ENCODE measurements around the gene DLK1. TPM values are rescaled to one million over a fixed set of nuclear protein-coding genes. Genes with fewer than 3 reads are reported as not detected.

DLK1 gene
- total RNA-seq, 2 donors from 2014 or later: 26.2 to 33.0 TPM

- no peak for DNase-seq
- H3K27ac ChIP-seq: no peak overlapping the region
- H3K9me3 ChIP-seq: no peaks in the 10 kb centered on the region
- intact Hi-C loops (cut with DNase I): no loop called here
- no peaks in the 10 kb centered on the region for H3K36me3 ChIP-seq (replicated peaks in 1 of 2; ENCODE audit: insufficient read depth in 1 of 2, low read depth in 2 of 2)
- no peaks in the 10 kb centered on the region for H3K27me3 ChIP-seq
- 76% methylated on average over 14 to 16 of the region's 16 CpGs for WGBS, 2 donors
- no peaks in the 10 kb centered on the region for H3K4me1 ChIP-seq
- ATAC-seq: no peak
- TF ChIP-seq CTCF (IDR thresholded peaks at IDR 0.05): no peak
- TF ChIP-seq POLR2A (IDR thresholded peaks at IDR 0.05): no peak
- H3K4me3 ChIP-seq: no peak overlapping the region
Measured at GRCh38 chr14:100698666-100699448, 27.8 kb upstream of the DLK1 start.

- 56 to 73% methylated on average over 6 of the region's 6 CpGs for WGBS, 2 donors
- intact Hi-C loops (cut with DNase I): no loop called here
- no peaks in the 10 kb centered on the region for H3K27me3 ChIP-seq
- TF ChIP-seq CTCF (IDR thresholded peaks at IDR 0.05) (no peak), POLR2A (IDR thresholded peaks at IDR 0.05) (no peak)
- no peak overlapping the region for H3K4me3 ChIP-seq
- H3K27ac ChIP-seq: no peak overlapping the region
- H3K36me3 ChIP-seq (replicated peaks in 1 of 2; ENCODE audit: insufficient read depth in 1 of 2, low read depth in 2 of 2): no peaks in the 10 kb centered on the region
- H3K9me3 ChIP-seq: no peaks in the 10 kb centered on the region
- DNase-seq (no peak), ATAC-seq (no peak)
- H3K4me1 ChIP-seq: no peaks in the 10 kb centered on the region
Measured at GRCh38 chr14:100701314-100701713, 25.4 kb upstream of the DLK1 start.

- H3K4me3 ChIP-seq: no peak overlapping the region
- ATAC-seq: no peak
- H3K27me3 ChIP-seq: no peaks in the 10 kb centered on the region
- intact Hi-C loops (cut with DNase I): no loop called here
- H3K27ac ChIP-seq: no peak overlapping the region
- TF ChIP-seq POLR2A (IDR thresholded peaks at IDR 0.05) (no peak), CTCF (IDR thresholded peaks at IDR 0.05) (no peak)
- no peaks in the 10 kb centered on the region for H3K36me3 ChIP-seq (replicated peaks in 1 of 2; ENCODE audit: insufficient read depth in 1 of 2, low read depth in 2 of 2)
- 73 to 86% methylated on average over 8 of the region's 8 CpGs for WGBS, 2 donors
- no peak for DNase-seq
- H3K4me1 ChIP-seq: no peaks in the 10 kb centered on the region
- no peaks in the 10 kb centered on the region for H3K9me3 ChIP-seq
Measured at GRCh38 chr14:100702590-100702989, 24.1 kb upstream of the DLK1 start.

GRCh38 chr14:100703386-100704220, 23.1 kb upstream of the DLK1 start:
- H3K4me3 ChIP-seq: no peak overlapping the region
- TF ChIP-seq POLR2A (IDR thresholded peaks at IDR 0.05): no peak
- no peak for TF ChIP-seq CTCF (IDR thresholded peaks at IDR 0.05)
- no peaks in the 10 kb centered on the region for H3K27me3 ChIP-seq
- no peaks in the 10 kb centered on the region for H3K9me3 ChIP-seq
- ATAC-seq: no peak
- WGBS, 2 donors: 74 to 79% methylated on average over 15 to 24 of the region's 24 CpGs
- intact Hi-C loops (cut with DNase I): no loop called here
- DNase-seq: no peak
- no peak overlapping the region for H3K27ac ChIP-seq
- H3K4me1 ChIP-seq: peaks cover 9% of the 10 kb centered on the region
- H3K36me3 ChIP-seq (replicated peaks in 1 of 2; ENCODE audit: insufficient read depth in 1 of 2, low read depth in 2 of 2): no peaks in the 10 kb centered on the region

All from body of pancreas (tissue), 4 donors.